WTC11 (cell line): ENCODE results near the gene STK38L.

Source experiments
- CREB1 ChIP-seq: sonication (generic); formaldehyde crosslinking; IDR thresholded peaks from 2 replicates; pipeline ENCODE4 v1.8.0; 2023; ENCODE audit warnings: mild to moderate bottlenecking, missing genetic modification reagents
- CTCF ChIP-seq: fragments of 200-600 bp; IDR thresholded peaks from 2 replicates; pipeline ENCODE4 v1.8.0; 2022; ENCODE audit warnings: antibody characterized with exemption
- MAX ChIP-seq: sonication (generic); formaldehyde crosslinking; IDR thresholded peaks from 2 replicates; pipeline ENCODE4 v1.8.0; 2022; ENCODE audit warnings: mild to moderate bottlenecking, missing genetic modification reagents
- ZNF121 ChIP-seq: sonication (generic); formaldehyde crosslinking; IDR thresholded peaks from 2 replicates; pipeline ENCODE4 v1.8.0; 2023; ENCODE audit warnings: missing genetic modification reagents
- TF ChIP-seq, protein P1 (sequence below): sonication (generic); formaldehyde crosslinking; IDR thresholded peaks from 2 replicates; pipeline ENCODE4 v1.8.0; 2022; ENCODE audit warnings: mild to moderate bottlenecking, missing genetic modification reagents

DNA sequence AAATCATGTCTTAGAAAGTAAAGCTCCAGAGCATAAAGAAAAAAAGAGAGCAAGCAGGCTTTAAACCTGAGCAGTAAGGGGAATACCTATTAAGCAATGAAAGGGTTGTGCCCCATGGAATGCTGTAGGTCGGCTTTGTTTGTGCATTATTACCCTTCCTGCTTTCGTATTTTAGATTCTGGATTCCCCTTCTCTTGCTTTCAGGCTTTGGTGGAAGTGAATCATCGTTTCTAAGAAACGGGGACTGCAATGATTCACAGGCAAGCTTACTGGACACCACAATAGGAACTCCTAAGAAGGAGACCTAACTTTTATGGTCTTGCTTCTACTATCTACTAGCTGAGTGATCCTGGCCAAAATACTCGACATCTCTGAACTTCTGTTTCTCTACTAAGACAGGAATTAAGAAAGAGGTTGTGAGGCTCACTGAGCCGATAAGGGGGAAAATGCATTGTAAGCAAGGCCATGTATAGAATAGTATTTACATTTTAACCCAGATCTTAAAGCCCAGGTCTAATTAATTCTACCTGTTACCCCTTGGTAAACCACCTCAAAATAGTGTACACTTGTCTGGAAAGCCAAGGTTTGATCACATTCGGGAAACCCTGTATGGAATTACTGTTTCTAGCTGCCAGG lies 87.3 kb downstream of the STK38L start:
- no peak for TF ChIP-seq CREB1 (CRISPR knock-in tag)
- no peak for TF ChIP-seq ZNF121 (CRISPR knock-in tag)
- TF ChIP-seq CTCF, result no peak
- no peak for TF ChIP-seq MAX (CRISPR knock-in tag)
- TF ChIP-seq, protein P1, sequence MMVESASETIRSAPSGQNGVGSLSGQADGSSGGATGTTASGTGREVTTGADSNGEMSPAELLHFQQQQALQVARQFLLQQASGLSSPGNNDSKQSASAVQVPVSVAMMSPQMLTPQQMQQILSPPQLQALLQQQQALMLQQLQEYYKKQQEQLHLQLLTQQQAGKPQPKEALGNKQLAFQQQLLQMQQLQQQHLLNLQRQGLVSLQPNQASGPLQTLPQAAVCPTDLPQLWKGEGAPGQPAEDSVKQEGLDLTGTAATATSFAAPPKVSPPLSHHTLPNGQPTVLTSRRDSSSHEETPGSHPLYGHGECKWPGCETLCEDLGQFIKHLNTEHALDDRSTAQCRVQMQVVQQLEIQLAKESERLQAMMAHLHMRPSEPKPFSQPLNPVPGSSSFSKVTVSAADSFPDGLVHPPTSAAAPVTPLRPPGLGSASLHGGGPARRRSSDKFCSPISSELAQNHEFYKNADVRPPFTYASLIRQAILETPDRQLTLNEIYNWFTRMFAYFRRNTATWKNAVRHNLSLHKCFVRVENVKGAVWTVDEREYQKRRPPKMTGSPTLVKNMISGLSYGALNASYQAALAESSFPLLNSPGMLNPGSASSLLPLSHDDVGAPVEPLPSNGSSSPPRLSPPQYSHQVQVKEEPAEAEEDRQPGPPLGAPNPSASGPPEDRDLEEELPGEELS (CRISPR knock-in tag), result no peak
